ENCODE results near the gene TEAD2. TPM values are rescaled to one million over a fixed set of nuclear protein-coding genes. Genes with fewer than 3 reads are reported as not detected.
"Not testable (repeated sequence)": the region's sequence is repeated elsewhere in the genome, so short reads cannot be mapped to it uniquely, and the experiment has no call there.

The TEAD2 gene
- total RNA-seq, 1 donor from 2014 or later: 62.7 TPM

DNA sequence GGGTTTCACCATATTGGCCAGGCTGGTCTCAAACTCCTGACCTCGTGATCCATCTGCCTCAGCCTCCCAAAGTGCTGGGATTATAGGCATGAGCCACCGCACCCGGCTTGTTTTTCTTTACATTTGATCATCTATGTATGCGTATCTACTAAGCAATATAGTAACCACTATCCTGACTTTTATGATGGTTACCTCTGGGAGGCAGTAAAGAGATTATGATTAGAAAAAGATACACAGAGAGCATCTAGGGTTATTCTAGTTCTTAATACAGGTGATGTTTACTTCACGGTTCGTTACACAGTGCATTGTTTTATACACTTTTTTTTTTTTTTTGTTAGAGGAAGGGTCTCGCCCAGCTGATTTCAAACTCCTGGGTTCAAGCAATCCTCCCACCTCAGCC is 55.5 kb downstream of the TEAD2 start:
- DNase-seq; ATAC-seq; intact Hi-C loops (cut with micrococcal nuclease): not testable (repeated sequence)

DNA sequence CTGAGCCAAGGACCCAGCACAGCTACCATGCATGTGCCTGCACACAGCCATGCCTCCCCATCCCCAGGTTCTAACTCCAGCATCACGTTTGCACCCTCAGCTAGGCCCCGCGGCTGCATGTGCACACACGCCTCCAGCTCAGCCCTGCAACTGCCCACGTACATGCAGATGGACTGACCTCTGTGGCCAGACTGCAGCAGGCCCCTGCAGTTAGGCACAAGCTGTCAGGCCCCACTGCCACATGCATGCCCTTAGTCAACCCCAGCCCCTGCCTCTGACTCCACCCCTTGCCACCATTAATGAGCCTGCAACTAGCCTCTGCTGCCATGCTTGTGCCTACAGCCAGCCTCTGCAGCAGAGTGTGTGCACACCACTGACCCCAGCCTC is 60.4 kb downstream of the TEAD2 start:
- ATAC-seq (no peak), DNase-seq (no peak)
- intact Hi-C loops (cut with micrococcal nuclease): no loop called here

DNA sequence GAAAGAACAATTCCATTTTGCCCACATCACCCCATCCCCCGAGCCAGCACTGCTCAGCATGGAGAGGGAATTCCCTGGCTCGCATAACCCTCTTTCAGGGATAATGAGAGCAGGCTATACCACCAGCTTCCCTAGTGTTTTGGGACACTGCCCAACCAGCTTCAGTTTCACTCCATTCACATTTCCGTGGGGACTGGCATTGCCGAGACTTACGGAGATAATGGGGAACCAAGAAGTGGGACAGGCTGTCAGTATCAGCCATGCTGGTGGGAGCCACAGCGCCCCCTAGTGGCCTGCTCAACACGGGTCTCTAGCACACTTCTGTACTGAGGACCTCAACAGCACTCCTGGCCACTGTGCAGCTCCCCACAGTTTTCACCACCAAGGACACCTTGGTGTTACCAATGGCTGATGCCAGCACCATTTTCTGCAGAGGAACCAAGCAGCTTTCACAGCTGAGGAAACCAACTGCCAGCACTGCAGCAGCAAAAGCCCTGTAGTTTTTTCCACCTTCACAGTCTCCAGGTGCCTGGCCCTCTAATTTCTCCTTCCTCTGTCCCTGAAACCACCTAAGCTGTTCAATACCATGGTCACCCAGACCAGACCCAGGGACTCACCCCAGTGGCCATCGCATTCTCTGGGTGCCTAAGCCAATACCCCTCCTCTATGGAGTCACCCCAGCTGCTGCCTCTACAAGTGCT is 60.9 kb downstream of the TEAD2 start:
- intact Hi-C loops (cut with micrococcal nuclease): no loop called here
- DNase-seq (peak; percentile 87), ATAC-seq (peak; percentile 88)

DNA sequence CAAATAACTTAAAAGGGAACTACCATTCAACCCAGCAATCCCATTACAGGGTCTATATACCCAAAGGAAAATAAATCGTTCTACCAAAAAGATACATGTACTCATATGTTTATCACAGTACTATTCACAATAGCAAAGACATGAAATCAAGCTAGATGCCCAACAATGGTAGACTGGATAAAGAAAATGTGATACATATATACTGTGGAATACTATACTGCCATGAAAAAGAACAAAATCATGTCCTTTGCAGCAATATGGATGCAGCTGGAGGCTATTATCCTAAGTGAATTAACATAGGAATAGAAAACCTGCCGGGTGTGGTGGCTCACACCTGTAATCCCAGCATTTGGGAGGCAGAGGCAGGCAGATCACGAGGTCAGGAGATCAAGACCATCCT is 63.6 kb downstream of the TEAD2 start:
- ATAC-seq; intact Hi-C loops (cut with micrococcal nuclease); DNase-seq: not testable (repeated sequence)

DNA sequence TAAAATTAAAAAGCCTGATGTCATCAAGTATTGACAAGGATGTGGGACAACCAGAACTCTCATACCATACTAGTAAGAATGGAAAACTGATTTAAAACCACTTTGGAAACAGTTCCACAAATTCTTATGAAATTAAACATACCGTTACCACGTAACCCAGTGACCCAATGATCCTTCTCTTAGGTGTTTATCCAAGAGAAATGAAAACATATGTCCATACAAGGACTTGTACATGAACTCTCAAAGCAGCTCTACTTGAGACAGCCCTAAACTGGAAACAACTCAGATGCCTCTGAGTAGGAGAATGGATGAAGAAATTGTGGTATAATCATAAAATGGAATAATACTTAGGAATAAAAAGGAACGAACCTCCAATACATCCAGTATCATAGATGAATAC is 64.8 kb downstream of the TEAD2 start:
- ATAC-seq (no peak), DNase-seq (no peak)
- intact Hi-C loops (cut with micrococcal nuclease): no loop called here

DNA sequence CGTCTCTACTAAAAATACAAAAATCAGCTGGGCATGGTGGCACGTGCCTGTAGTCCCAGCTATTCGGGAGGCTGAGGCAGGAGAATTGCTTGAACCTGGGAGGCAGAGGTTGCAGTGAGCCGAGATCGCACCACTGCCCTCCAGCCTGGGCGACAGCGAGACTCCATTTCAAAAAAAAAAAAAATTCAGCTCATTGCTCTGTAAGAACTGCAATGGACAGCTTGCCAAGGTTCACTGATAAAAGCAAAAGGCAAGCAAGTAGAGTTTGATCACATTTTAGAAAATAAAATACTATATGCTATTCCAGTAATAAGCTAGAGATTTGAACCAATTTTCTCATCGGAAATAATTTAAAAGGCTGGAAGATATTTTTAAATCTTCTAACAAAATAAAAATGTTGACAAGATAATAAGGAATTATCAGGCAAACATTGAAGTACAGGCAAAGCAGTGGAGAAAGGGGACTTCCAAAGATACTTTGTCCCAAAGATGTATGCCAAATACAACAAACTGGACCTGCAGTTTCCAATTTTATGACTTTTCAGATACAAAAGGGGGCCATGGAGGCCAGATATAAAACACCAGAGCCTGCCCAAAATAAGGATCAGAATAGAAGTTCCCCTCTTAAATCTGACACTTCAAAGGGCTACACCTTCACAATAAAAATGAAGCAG is 66.9 kb downstream of the TEAD2 start:
- ATAC-seq (no peak), DNase-seq (no peak)
- intact Hi-C loops (cut with micrococcal nuclease): no loop called here

DNA sequence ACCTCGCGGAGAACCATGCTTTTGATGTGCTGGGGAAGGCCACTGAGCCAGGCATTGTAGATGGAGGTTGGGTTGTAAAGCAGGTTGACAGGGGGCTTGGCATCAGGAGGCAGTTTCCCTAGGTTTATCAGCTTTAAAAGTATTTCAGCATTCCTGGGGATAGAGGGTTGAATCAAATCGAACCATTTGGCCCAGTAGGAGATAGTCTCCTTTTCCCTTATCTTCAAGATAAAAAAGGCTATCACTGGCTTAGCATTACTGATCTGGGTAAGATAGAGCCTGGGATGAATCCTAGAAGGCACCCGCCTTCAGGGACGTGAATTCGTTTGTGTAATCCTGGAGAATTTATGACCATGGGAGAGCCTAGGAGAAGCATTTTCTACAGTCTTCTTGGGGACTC is 67.8 kb downstream of the TEAD2 start:
- ATAC-seq (no peak), DNase-seq (no peak)
- intact Hi-C loops (cut with micrococcal nuclease): no loop called here

Small RNA genes within 50 kb of the gene (microRNA-seq; reads per million reads assigned to microRNA genes)
- gene MIR4324 (ENCODE audit: borderline number of aligned reads): not detected

Other genes starting within 250 kb of the TEAD2 start
- 19.8 TPM for gene LIN7B, start 248.0 kb downstream of the TEAD2 start, total RNA-seq
- gene C19orf73, start 243.3 kb downstream of the TEAD2 start, total RNA-seq: 1.2 TPM
- 4.0 TPM for gene PPFIA3, start 242.9 kb downstream of the TEAD2 start, total RNA-seq
- gene HRC, start 207.0 kb downstream of the TEAD2 start, total RNA-seq: 868 TPM
- 26.6 TPM for gene TRPM4, start 204.6 kb downstream of the TEAD2 start, total RNA-seq
- 1.1 TPM for gene SLC6A16, start 37.2 kb downstream of the TEAD2 start, total RNA-seq
- 6.5 TPM for gene CD37, start 27.0 kb downstream of the TEAD2 start, total RNA-seq
- gene DKKL1, start 1.5 kb upstream of the TEAD2 start, total RNA-seq: not detected
- not detected for gene KASH5, start 25.8 kb upstream of the TEAD2 start, total RNA-seq
- not detected for gene PTH2, start 61.0 kb upstream of the TEAD2 start, total RNA-seq
- not detected for gene GFY, start 63.0 kb upstream of the TEAD2 start, total RNA-seq
- gene SLC17A7, start 79.1 kb upstream of the TEAD2 start, total RNA-seq: 1.4 TPM
- 29.6 TPM for gene PIH1D1, start 89.4 kb upstream of the TEAD2 start, total RNA-seq
- gene ALDH16A1, start 90.8 kb upstream of the TEAD2 start, total RNA-seq: 11.5 TPM
- 5.9 TPM for gene FLT3LG, start 111.8 kb upstream of the TEAD2 start, total RNA-seq
- 1,289 TPM for gene RPL13A, start 125.2 kb upstream of the TEAD2 start, total RNA-seq
- gene RPS11, start 134.0 kb upstream of the TEAD2 start, total RNA-seq: 1,034 TPM
- gene FCGRT, start 150.2 kb upstream of the TEAD2 start, total RNA-seq: 84.7 TPM
- 8.5 TPM for gene RCN3, start 165.6 kb upstream of the TEAD2 start, total RNA-seq
- gene NOSIP, start 218.1 kb upstream of the TEAD2 start, total RNA-seq: 46.7 TPM
- 1.3 TPM for gene PRRG2, start 218.9 kb upstream of the TEAD2 start, total RNA-seq
- gene PRR12, start 228.8 kb upstream of the TEAD2 start, total RNA-seq: 15.6 TPM